SK-N-SH treated with all-trans-retinoic acid at 6 μM for 48 hours (cell line): ENCODE measurements around the gene CPN1.

Source experiments
- ATAC-seq: fragments of 200-7000 bp; cut with Tn5 transposase; 3 replicates; pipeline ENCODE4 v1.9.1; 2020; ENCODE audit warnings: mild to moderate bottlenecking, moderate library complexity
- ARNTL ChIP-seq: fragments of 450-650 bp; formaldehyde crosslinking; IDR thresholded peaks from 2 replicates; pipeline ENCODE4 v1.5.0; 2020; ENCODE audit warnings: low read depth, mild to moderate bottlenecking, moderate library complexity, borderline replicate concordance
- BACH2 ChIP-seq: fragments of 250-450 bp; sonication (Bioruptor Pico); IDR thresholded peaks from 2 replicates; pipeline ENCODE4 v1.9.0; 2021; ENCODE audit warnings: mild to moderate bottlenecking, borderline replicate concordance
- CSDC2 ChIP-seq: fragments of 250-450 bp; sonication (Bioruptor Pico); IDR thresholded peaks from 2 replicates; pipeline ENCODE4 v1.5.0; 2020; ENCODE audit warnings: mild to moderate bottlenecking, moderate library complexity
- ESRRG ChIP-seq: fragments of 250-450 bp; sonication (Bioruptor Pico); IDR thresholded peaks from 2 replicates; pipeline ENCODE4 v1.6.1; 2021; ENCODE audit warnings: mild to moderate bottlenecking
- GLIS3 ChIP-seq: fragments of 250-450 bp; sonication (Bioruptor Pico); IDR thresholded peaks from 2 replicates; pipeline ENCODE4 v1.5.0; 2020; ENCODE audit warnings: mild to moderate bottlenecking, moderate library complexity
- ISL1 ChIP-seq: fragments of 250-450 bp; sonication (Bioruptor Pico); IDR thresholded peaks from 2 replicates; pipeline ENCODE4 v2.1.2; 2022; ENCODE audit warnings: mild to moderate bottlenecking, moderate library complexity
- OSR1 ChIP-seq: fragments of 250-450 bp; sonication (Bioruptor Pico); IDR thresholded peaks from 2 replicates; pipeline ENCODE4 v1.8.0; 2022; ENCODE audit warnings: moderate library complexity, mild to moderate bottlenecking, inconsistent platforms
- PPARA ChIP-seq: fragments of 250-450 bp; sonication (Bioruptor Pico); IDR thresholded peaks from 2 replicates; pipeline ENCODE4 v1.5.0; 2020; ENCODE audit warnings: mild to moderate bottlenecking, borderline replicate concordance
- RARB ChIP-seq: fragments of 250-450 bp; sonication (Bioruptor Pico); IDR thresholded peaks from 2 replicates; pipeline ENCODE4 v1.8.0; 2021; ENCODE audit warnings: mild to moderate bottlenecking, moderate library complexity
- SNAI2 ChIP-seq: fragments of 250-450 bp; sonication (Bioruptor Pico); IDR thresholded peaks from 2 replicates; pipeline ENCODE4 v1.5.0; 2020; ENCODE audit warnings: mild to moderate bottlenecking, moderate library complexity
- TOX ChIP-seq: fragments of 250-450 bp; sonication (Bioruptor Pico); IDR thresholded peaks from 2 replicates; pipeline ENCODE4 v1.8.0; 2021; ENCODE audit warnings: mild to moderate bottlenecking, moderate library complexity, borderline replicate concordance
- ZC3H10 ChIP-seq: fragments of 250-450 bp; sonication (Bioruptor Pico); IDR thresholded peaks from 2 replicates; pipeline ENCODE4 v1.5.1; 2021; ENCODE audit warnings: mild to moderate bottlenecking, moderate library complexity
- ZFP30 ChIP-seq: fragments of 450-650 bp; formaldehyde crosslinking; IDR thresholded peaks from 2 replicates; pipeline ENCODE4 v1.5.0; 2022; ENCODE audit warnings: mild to moderate bottlenecking, moderate library complexity
- ZNF565 ChIP-seq: fragments of 450-650 bp; formaldehyde crosslinking; conservative IDR thresholded peaks from 2 replicates; pipeline ENCODE4 v1.5.0; 2020; ENCODE audit warnings: low read depth, mild to moderate bottlenecking, moderate library complexity
- ZNF70 ChIP-seq: fragments of 450-650 bp; formaldehyde crosslinking; IDR thresholded peaks from 2 replicates; pipeline ENCODE4 v1.5.0; 2020; ENCODE audit warnings: mild to moderate bottlenecking, moderate library complexity
- ZNF8 ChIP-seq: fragments of 450-650 bp; formaldehyde crosslinking; IDR thresholded peaks from 2 replicates; pipeline ENCODE4 v1.5.0; 2020; ENCODE audit warnings: mild to moderate bottlenecking, moderate library complexity
- TF ChIP-seq, protein P1 (sequence below): fragments of 250-450 bp; sonication (Bioruptor Pico); IDR thresholded peaks from 2 replicates; pipeline ENCODE4 v1.5.0; 2020; ENCODE audit warnings: mild to moderate bottlenecking, moderate library complexity
- TF ChIP-seq, protein P2 (sequence below): fragments of 250-450 bp; sonication (Bioruptor Pico); IDR thresholded peaks from 2 replicates; pipeline ENCODE4 v1.5.1; 2021; ENCODE audit warnings: mild to moderate bottlenecking, moderate library complexity
- TF ChIP-seq, protein P3 (sequence below): fragments of 250-450 bp; sonication (Bioruptor Pico); IDR thresholded peaks from 2 replicates; pipeline ENCODE4 v1.8.0; 2021; ENCODE audit warnings: low read depth, mild to moderate bottlenecking, moderate library complexity, borderline replicate concordance
- TF ChIP-seq, protein P4 (sequence below): fragments of 250-450 bp; sonication (Bioruptor Pico); IDR thresholded peaks from 2 replicates; pipeline ENCODE4 v1.5.1; 2020; ENCODE audit warnings: low read depth, mild to moderate bottlenecking, moderate library complexity

CPN1 gene

DNA sequence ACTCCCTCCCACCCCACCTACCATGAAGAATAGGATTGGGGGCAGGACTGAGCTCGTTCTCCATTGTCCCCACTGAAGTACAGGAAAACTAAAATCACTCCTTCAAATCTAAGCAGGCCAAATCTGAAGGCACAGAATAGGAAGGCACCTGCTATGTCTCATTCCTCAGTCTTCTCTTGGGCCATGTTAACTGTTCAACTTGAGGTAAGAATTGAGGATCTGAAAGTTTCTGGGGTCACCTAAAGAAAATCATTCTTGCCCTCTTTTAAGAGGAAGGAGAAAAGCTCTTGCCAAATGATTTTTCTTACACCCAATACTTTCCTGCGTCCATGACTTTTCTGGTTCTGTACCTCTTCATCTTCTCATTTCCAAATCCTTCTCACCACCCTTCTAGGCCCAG is 4.9 kb downstream of the CPN1 start (continued):
- no peak for TF ChIP-seq ZNF565 (CRISPR knock-in tag)

DNA sequence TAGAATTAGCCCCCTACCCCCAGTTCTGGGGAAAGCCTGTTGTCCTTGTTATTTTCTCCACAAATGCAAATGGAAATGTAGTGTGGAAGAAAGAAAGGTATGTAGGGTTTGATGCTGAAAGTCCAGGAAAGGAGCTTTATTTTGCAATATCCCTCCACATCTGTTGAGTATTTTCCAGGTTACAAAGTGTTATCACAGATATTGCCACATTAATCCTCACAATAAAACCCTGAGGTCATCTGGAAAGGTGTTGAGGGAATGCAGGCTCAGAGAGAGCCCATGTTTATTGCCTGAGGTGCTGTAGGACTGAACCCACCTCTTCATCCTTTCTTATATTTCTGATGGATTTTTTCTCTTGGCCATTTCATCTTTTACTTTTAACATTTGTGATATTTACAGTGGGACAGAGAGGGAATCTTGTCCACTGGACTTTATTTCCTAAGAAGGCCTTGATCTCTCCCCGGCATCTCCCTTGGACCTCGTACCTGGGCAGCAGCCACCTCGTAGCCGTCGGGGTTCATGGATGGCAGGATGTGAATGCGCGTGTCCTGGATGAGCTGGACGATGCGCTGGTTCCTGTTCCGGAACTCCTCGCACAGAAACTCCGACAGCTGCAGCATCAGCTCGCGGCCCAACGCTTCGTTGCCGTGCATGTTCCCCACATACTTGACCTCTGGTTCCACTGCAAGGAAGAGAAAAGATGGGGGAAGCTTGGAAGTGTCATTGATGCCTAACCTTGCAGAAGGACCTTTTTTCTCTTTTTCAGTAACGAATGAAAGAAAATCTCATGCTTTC is 6.0 kb downstream of the CPN1 start:
- ATAC-seq: no peak

DNA sequence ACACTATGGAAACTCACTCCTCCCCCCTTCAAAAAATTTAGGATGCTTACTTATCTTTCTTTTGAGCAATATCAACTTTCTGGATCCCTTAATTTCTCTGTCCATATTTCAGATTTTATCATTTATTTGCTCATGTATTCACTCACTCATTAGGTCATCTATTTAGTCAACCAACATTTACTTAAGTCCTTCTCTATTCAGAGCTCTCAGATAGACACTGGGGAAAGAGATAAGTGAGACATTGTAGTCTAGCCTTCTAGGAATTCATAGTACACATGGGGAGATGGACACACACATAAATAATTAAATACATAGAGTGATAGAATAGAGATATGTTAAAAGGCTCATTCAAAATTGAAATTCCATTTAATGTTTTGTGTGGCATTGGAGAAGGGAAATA is 9.2 kb downstream of the CPN1 start:
- no peak for TF ChIP-seq ARNTL (CRISPR knock-in tag)
- ATAC-seq: no peak

More for the DNA sequence above, 6.0 kb downstream of the CPN1 start:
- TF ChIP-seq PPARA (CRISPR knock-in tag) (no peak), TOX (CRISPR knock-in tag) (no peak), GLIS3 (CRISPR knock-in tag) (no peak), SNAI2 (CRISPR knock-in tag) (no peak), BACH2 (CRISPR knock-in tag) (no peak), ZFP30 (CRISPR knock-in tag) (no peak), CSDC2 (CRISPR knock-in tag) (no peak), ZNF70 (CRISPR knock-in tag) (no peak), RARB (CRISPR knock-in tag) (no peak), ESRRG (CRISPR knock-in tag) (no peak), ARNTL (CRISPR knock-in tag) (no peak), ZNF565 (CRISPR knock-in tag) (no peak), ZNF8 (CRISPR knock-in tag) (no peak), ZC3H10 (CRISPR knock-in tag) (no peak)
- TF ChIP-seq, protein P1, sequence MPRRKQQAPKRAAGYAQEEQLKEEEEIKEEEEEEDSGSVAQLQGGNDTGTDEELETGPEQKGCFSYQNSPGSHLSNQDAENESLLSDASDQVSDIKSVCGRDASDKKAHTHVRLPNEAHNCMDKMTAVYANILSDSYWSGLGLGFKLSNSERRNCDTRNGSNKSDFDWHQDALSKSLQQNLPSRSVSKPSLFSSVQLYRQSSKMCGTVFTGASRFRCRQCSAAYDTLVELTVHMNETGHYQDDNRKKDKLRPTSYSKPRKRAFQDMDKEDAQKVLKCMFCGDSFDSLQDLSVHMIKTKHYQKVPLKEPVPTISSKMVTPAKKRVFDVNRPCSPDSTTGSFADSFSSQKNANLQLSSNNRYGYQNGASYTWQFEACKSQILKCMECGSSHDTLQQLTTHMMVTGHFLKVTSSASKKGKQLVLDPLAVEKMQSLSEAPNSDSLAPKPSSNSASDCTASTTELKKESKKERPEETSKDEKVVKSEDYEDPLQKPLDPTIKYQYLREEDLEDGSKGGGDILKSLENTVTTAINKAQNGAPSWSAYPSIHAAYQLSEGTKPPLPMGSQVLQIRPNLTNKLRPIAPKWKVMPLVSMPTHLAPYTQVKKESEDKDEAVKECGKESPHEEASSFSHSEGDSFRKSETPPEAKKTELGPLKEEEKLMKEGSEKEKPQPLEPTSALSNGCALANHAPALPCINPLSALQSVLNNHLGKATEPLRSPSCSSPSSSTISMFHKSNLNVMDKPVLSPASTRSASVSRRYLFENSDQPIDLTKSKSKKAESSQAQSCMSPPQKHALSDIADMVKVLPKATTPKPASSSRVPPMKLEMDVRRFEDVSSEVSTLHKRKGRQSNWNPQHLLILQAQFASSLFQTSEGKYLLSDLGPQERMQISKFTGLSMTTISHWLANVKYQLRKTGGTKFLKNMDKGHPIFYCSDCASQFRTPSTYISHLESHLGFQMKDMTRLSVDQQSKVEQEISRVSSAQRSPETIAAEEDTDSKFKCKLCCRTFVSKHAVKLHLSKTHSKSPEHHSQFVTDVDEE: no peak
- TF ChIP-seq, protein P2, sequence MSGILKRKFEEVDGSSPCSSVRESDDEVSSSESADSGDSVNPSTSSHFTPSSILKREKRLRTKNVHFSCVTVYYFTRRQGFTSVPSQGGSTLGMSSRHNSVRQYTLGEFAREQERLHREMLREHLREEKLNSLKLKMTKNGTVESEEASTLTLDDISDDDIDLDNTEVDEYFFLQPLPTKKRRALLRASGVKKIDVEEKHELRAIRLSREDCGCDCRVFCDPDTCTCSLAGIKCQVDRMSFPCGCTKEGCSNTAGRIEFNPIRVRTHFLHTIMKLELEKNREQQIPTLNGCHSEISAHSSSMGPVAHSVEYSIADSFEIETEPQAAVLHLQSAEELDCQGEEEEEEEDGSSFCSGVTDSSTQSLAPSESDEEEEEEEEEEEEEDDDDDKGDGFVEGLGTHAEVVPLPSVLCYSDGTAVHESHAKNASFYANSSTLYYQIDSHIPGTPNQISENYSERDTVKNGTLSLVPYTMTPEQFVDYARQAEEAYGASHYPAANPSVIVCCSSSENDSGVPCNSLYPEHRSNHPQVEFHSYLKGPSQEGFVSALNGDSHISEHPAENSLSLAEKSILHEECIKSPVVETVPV (CRISPR knock-in tag): no peak
- TF ChIP-seq, protein P3, sequence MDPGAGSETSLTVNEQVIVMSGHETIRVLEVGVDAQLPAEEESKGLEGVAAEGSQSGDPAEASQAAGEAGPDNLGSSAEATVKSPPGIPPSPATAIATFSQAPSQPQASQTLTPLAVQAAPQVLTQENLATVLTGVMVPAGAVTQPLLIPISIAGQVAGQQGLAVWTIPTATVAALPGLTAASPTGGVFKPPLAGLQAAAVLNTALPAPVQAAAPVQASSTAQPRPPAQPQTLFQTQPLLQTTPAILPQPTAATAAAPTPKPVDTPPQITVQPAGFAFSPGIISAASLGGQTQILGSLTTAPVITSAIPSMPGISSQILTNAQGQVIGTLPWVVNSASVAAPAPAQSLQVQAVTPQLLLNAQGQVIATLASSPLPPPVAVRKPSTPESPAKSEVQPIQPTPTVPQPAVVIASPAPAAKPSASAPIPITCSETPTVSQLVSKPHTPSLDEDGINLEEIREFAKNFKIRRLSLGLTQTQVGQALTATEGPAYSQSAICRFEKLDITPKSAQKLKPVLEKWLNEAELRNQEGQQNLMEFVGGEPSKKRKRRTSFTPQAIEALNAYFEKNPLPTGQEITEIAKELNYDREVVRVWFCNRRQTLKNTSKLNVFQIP (CRISPR knock-in tag): no peak
- TF ChIP-seq, all 23 proteins: peak for 0

DNA sequence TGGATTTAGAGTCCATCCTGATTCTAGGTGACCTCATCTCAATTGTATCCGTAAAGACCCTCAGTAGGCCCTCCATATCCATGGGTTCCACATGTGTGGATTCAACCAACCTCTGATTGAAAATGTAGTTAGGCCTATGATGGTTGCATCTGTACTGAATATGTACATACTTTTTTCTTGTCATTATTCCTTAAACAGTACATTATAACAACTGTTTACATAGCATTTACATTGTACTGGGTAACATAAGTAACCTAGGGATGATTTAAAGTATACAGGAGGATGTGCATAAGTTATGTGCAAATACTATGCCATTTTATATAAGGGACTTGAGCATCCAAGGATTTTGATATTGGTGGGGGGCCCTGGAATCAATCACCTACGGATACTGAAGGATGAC is 10.1 kb downstream of the CPN1 start:
- no peak for TF ChIP-seq ISL1 (CRISPR knock-in tag)
- TF ChIP-seq, protein P2 (CRISPR knock-in tag): no peak
- TF ChIP-seq BACH2 (CRISPR knock-in tag): no peak
- no peak for TF ChIP-seq ESRRG (CRISPR knock-in tag)
- TF ChIP-seq GLIS3 (CRISPR knock-in tag): no peak
- TF ChIP-seq, protein P4, sequence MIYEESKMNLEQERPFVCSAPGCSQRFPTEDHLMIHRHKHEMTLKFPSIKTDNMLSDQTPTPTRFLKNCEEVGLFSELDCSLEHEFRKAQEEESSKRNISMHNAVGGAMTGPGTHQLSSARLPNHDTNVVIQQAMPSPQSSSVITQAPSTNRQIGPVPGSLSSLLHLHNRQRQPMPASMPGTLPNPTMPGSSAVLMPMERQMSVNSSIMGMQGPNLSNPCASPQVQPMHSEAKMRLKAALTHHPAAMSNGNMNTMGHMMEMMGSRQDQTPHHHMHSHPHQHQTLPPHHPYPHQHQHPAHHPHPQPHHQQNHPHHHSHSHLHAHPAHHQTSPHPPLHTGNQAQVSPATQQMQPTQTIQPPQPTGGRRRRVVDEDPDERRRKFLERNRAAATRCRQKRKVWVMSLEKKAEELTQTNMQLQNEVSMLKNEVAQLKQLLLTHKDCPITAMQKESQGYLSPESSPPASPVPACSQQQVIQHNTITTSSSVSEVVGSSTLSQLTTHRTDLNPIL: no peak
- no peak for TF ChIP-seq OSR1 (CRISPR knock-in tag)
- no peak for TF ChIP-seq ZFP30 (CRISPR knock-in tag)
- ATAC-seq: no peak
